ENCODE data around the gene GNL2.
A peak's percentile ranks its signal among the peaks of the same experiment; 100 is the strongest.
"Not testable (repeated sequence)": the region's sequence is repeated elsewhere in the genome, so short reads cannot be mapped to it uniquely, and the experiment has no call there.

GNL2 gene

GRCh38 chr1:37606481-37607263 lies 10.9 kb upstream of the GNL2 start:
- no peak for DNase-seq (ENCODE audit: low read depth)

- DNase-seq (ENCODE audit: low read depth): no peak
Observed at GRCh38 chr1:37605806-37606474, 10.2 kb upstream of the GNL2 start.

GRCh38 chr1:37605061-37605650 lies 9.4 kb upstream of the GNL2 start:
- no peak for DNase-seq (ENCODE audit: low read depth)

- DNase-seq (ENCODE audit: low read depth): peak; percentile 7
Observed at GRCh38 chr1:37602750-37603694, 7.3 kb upstream of the GNL2 start.

- DNase-seq (ENCODE audit: low read depth): no peak
Observed at GRCh38 chr1:37601441-37601840, 5.7 kb upstream of the GNL2 start.

- no peak for DNase-seq (ENCODE audit: low read depth)
Observed at GRCh38 chr1:37599940-37600339, 4.2 kb upstream of the GNL2 start.

GRCh38 chr1:37596182-37596667 lies 488 bp upstream of the GNL2 start:
- DNase-seq (ENCODE audit: low read depth): no peak

- DNase-seq (ENCODE audit: low read depth): no peak
Observed at GRCh38 chr1:37593726-37594125, 2.0 kb downstream of the GNL2 start.

GRCh38 chr1:37588939-37589338 lies 6.8 kb downstream of the GNL2 start:
- DNase-seq (ENCODE audit: low read depth): no peak

- not testable (repeated sequence) for DNase-seq (ENCODE audit: low read depth)
Observed at GRCh38 chr1:37584544-37584943, 11.2 kb downstream of the GNL2 start.

GRCh38 chr1:37575692-37576091 lies 20.0 kb downstream of the GNL2 start:
- DNase-seq (ENCODE audit: low read depth): no peak

GRCh38 chr1:37574834-37575480 lies 20.8 kb downstream of the GNL2 start:
- no peak for DNase-seq (ENCODE audit: low read depth)

GRCh38 chr1:37570528-37571334 lies 25.0 kb downstream of the GNL2 start:
- no peak for DNase-seq (ENCODE audit: low read depth)

GRCh38 chr1:37567023-37567422 lies 28.7 kb downstream of the GNL2 start:
- no peak for DNase-seq (ENCODE audit: low read depth)

GRCh38 chr1:37564892-37565291 lies 30.8 kb downstream of the GNL2 start:
- DNase-seq (ENCODE audit: low read depth): no peak

GRCh38 chr1:37562984-37563383 lies 32.8 kb downstream of the GNL2 start:
- DNase-seq (ENCODE audit: low read depth): no peak

- DNase-seq (ENCODE audit: low read depth): no peak
Observed at GRCh38 chr1:37561133-37562132, 34.3 kb downstream of the GNL2 start.

GRCh38 chr1:37560401-37561132 lies 35.2 kb downstream of the GNL2 start:
- DNase-seq (ENCODE audit: low read depth): no peak

GRCh38 chr1:37559957-37560379 lies 35.8 kb downstream of the GNL2 start:
- DNase-seq (ENCODE audit: low read depth): not testable (repeated sequence)

Data from activated gamma-delta T cell treated with anti-CD3 and anti-CD28 coated beads, Interleukin-2, amount 50 U/mL, for 16 hours (primary cell).